HG02981 (cell line): ENCODE data around the gene TRIO.
A peak's percentile ranks its signal among the peaks of the same experiment; 100 is the strongest.

ENCODE experiments used
- ATAC-seq: cut with Tn5 transposase; IDR thresholded peaks from one replicate; pipeline ENCODE4 v1.9.1; 2021; ENCODE audit warnings: mild to moderate bottlenecking, moderate library complexity; ENCODE audit not compliant: unreplicated experiment

The TRIO gene

DNA sequence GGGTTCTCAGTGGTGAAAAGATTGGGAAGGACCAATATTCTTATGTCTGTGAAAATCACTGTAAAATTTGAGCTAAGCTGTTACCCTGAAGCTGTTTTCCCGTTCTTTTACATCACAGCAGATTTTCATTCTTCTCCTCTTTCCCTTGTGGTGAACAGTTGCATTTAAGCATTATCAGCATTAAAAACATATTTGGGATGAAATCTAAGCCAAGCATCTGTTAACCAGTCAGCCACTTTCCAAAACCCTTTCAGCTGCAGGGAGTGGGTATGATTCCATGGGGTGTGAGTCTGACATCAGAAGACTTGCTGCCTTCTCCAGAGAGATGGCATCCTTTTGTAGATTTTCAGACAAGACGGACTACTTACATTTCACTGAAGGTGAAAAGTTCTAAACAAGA lies 97.2 kb downstream of the TRIO start:
- ATAC-seq, result no peak

- ATAC-seq, result no peak
Measured at GRCh38 chr5:14241141-14241540, 98.0 kb downstream of the TRIO start.

DNA sequence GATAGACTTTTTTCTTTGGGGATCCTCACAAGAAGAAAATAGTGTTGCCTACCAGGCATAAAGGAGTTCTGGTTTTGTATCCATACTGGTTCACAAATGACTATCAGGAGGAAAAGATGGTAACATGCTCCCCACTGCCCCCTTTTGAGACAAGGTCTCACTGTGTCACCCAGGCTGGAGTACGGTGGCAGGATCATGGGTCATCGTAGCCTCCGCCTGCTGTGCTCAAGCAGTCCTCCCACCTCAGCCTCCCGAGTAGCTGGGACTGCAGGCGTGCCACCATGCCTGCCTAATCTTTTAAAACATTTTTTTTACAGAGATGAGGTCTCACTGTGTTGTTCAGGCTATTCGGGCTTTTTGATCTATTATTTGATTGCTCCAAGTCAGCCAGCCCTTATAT lies 99.3 kb downstream of the TRIO start:
- no peak for ATAC-seq

GRCh38 chr5:14242871-14243383 lies 99.8 kb downstream of the TRIO start:
- ATAC-seq, result no peak

- no peak for ATAC-seq
Measured at GRCh38 chr5:14243766-14244165, 100.6 kb downstream of the TRIO start.

DNA sequence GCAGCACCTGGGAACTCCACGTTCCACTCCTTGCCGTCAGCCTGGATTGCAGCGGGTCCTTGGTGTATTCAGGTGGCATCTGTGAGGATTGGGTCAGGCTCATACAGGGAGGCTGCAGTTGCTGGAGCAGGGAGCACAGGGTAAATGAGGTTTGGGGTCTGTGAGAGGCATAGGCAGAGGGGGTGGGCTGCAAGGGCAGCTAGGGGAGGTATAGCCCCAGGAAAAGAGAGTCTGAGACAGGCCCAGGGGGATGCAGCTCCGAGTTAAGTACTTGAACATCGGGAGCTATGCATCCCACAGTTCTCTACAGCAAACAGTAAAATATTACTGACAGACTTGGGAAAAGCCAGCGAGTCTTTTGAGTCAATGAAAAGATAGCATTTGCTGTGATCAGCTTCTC lies 101.6 kb downstream of the TRIO start:
- ATAC-seq, result no peak

DNA sequence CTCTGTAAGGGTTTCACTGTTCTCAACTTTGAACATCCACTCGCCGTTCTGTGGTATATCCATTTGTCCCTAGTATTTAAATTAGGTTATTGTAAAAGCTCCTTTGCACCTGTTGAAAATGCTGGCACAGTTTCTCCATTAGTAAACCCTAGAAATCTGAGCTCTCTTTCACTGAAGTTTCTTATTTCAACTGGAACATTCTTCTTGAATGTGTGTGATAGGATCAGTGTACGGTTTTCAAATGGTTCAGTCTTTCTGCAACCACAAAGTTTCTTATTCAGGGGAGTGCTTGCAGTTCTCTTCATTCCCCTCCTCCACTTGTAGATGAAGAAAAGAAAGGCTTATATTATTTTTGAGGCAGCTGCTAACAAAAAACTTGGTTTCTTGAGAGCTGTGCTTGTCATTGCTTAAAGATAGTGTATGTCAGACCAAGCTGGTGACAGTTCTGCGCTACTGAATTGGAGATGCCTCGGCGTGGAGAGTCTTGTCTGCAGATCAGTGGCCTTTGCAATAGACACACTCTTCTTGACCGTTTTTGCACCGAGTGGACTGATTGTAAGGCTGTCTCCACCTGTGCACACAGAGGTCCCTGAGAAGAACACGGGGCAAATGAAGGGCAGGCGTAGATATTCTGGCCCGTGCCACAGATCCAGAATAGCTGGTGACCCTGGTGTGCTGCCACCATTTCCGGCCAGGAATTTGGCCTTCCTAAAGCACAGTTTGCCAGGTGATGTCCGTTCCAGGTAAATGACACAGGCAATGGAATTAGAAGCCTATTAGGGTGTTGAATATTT lies 102.2 kb downstream of the TRIO start:
- ATAC-seq, result no peak

DNA sequence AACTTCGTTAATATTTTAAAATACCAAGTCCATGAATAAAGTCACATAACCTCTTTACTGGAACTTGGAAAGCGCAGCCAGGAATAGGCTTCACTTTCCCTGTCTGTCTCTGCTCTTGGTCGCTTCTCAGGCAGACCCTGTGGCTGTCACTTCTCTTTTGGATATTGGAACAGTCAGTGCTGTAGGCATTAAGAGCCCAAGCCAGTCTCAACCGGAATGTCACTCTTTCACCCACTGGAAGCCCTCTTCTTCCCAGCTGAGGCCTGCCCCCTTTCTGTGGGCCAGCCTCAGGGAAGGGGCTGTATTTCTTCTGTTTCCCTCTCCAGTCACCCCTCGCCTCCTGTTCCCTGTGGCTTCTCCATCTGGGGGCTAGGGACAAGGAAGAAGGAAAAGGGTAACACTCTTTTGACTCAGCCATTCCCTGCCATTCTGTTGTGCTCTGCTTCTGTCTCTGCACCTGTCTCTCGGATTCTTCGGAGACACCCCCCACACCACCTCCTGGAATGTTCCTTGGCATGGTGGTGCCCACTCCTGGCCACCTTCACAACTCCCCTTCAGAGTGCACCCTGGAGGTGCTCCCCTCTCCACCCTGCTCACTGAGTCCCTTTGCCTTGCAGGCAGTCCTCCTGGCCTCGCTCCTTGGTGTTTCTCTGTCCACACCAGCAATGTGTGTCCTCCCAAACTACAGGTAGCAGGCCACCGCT lies 103.4 kb downstream of the TRIO start:
- no peak for ATAC-seq

DNA sequence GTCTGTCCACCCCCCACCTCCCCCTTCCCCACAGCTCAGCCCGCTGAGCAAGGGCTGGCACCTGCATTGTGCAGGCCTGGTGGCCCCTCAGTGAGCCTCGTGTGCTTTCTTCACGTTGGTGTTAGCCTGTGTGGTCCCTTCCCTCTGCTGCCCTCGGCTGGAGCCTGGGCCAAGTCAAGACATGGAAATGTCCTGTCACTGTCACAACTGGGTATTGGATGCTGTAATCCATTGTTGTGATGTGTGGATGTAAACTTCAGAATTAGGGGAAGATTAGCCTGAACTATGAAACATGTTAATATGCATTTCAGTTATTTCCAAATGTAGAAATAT lies 103.9 kb downstream of the TRIO start:
- no peak for ATAC-seq

- ATAC-seq, result no peak
Measured at GRCh38 chr5:14249258-14250082, 106.3 kb downstream of the TRIO start.

GRCh38 chr5:14250084-14250695 lies 107.0 kb downstream of the TRIO start:
- ATAC-seq, result peak; percentile 34

- ATAC-seq, result peak; percentile 54
Measured at GRCh38 chr5:14250748-14251701, 107.9 kb downstream of the TRIO start.

DNA sequence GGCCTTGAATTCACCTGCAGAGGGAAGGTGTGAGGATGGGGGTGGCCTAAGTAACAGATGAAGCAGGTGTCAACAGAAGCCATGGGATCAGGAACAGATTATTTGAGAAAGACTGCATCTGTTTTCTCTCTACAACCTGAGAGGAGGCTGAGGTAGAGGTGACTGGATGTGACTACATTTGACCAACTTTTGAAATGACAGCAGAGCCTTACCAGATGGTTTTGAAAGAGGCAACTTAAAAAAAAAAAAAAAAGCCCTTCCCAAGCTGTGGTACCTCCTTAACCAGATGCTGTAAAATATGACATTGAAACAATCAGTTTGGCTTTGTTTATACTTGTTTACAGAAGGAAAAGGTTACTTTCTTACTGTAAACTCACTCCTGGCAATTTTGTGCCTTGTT lies 108.6 kb downstream of the TRIO start:
- ATAC-seq, result peak; percentile 31

- ATAC-seq, result no peak
Measured at GRCh38 chr5:14252793-14253192, 109.7 kb downstream of the TRIO start.

DNA sequence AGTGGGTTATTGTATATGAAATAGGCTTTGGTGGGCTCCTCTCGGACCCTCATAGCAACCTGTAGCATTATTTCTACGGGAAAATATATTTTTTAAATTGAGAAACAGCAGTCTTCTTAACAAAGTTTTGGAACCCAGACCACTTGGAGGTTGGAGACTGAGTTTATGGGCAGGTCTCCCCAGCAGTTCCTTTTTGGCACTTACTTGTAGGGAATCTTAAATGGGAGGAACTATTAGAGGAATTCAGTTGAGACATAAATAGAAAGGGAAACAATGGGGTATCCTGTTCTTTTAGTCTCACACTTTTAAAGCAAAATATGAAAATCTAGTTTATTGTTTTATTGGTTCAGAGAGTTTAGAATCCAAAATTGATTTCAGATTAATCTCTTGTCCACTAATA lies 111.5 kb downstream of the TRIO start:
- no peak for ATAC-seq

- no peak for ATAC-seq
Measured at GRCh38 chr5:14256026-14256690, 113.0 kb downstream of the TRIO start.

- ATAC-seq, result no peak
Measured at GRCh38 chr5:14256756-14257393, 113.7 kb downstream of the TRIO start.

- ATAC-seq, result peak; percentile 37
Measured at GRCh38 chr5:14257995-14258403, 114.9 kb downstream of the TRIO start.

GRCh38 chr5:14258840-14259239 lies 115.7 kb downstream of the TRIO start:
- peak; percentile 39 for ATAC-seq
